HCT116 (cell line): ENCODE data around the gene FGFR4. TPM values are rescaled to one million over a fixed set of nuclear protein-coding genes. Genes with fewer than 3 reads are reported as not detected.

ENCODE experiments used
- ATAC-seq: fragments of 200-7000 bp; cut with Tn5 transposase; 2 replicates; pipeline ENCODE4 v1.9.1; 2020; ENCODE audit warnings: mild to moderate bottlenecking, moderate library complexity
- BruUV-seq: library from RNA; stranded (reverse); fragments of 400-500 nt; replicated peaks from 2 replicates; lab custom pipeline; 2021; lab: Mats Ljungman, UMichigan
- CTCF ChIA-PET: fragments of 300-600 bp; sonication (Branson Sonifier 250); formaldehyde crosslinking; loops from one replicate; lab custom pipeline; 2021; ENCODE audit warnings: antibody characterized with exemption; lab: Charles Lee
- POLR2A ChIA-PET: fragments of 300-600, 350-600 bp; sonication (Branson Sonifier 250); formaldehyde crosslinking; loops from one replicate; lab custom pipeline; 2021; ENCODE audit warnings: antibody characterized with exemption; lab: Charles Lee
- RAD21 ChIA-PET, 2 experiments: fragments of 300-600 bp; sonication (Branson Sonifier 250); formaldehyde crosslinking; loops; one replicate each; lab custom pipeline; 2023; ENCODE audit warnings: low total read pairs in 2 of 2; ENCODE audit not compliant: uncharacterized antibody in 2 of 2, unreplicated experiment in 2 of 2, low non-redundant PET in 1 of 2; lab: Charles Lee
- DNase-seq: peaks from one replicate; pipeline ENCODE4 v3.0.0-alpha.2; 2010; ENCODE audit warnings: low read depth, low spot score
- H2AFZ ChIP-seq: fragments of 200-600 bp; shearing (Covaris generic), sonication (generic); 2 replicates; pipeline ENCODE4 v1.6.1; 2017; ENCODE audit warnings: low read depth, mixed run types, mixed read lengths, antibody characterized with exemption, low read length; ENCODE audit not compliant: poor library complexity, severe bottlenecking
- H3K27ac ChIP-seq: 2 replicates; pipeline ENCODE4 v1.5.1; 2012; ENCODE audit warnings: low read depth, low read length
- H3K27me3 ChIP-seq: fragments of 200-600 bp; sonication (generic); 2 replicates; pipeline ENCODE4 v1.6.1; 2016; ENCODE audit warnings: mixed run types, low read length, mixed read lengths; ENCODE audit not compliant: insufficient read depth
- H3K36me3 ChIP-seq, 2 experiments: fragments of 200-500 bp in 1 of 2; fragments of 200-600 bp in 1 of 2; sonication (Bioruptor generic) in 1 of 2; sonication (generic) in 1 of 2; 2 replicates each; pipeline versions ENCODE4 v1.5.1 to v1.6.1; 2014 to 2016; ENCODE audit warnings: low read length in 2 of 2, inconsistent platforms in 1 of 2, mixed read lengths in 1 of 2, mixed run types in 1 of 2; ENCODE audit not compliant: insufficient read depth in 2 of 2, control insufficient read depth in 1 of 2
- H3K4me1 ChIP-seq, 2 experiments: fragments of 200-600 bp in 1 of 2; sonication (generic) in 1 of 2; 2 replicates each; pipeline versions ENCODE4 v1.5.1 to v1.6.1; 2012 to 2017; ENCODE audit warnings: low read length in 2 of 2, inconsistent platforms in 1 of 2, mild to moderate bottlenecking in 1 of 2, mixed read lengths in 1 of 2, mixed run types in 1 of 2, moderate library complexity in 1 of 2; ENCODE audit not compliant: insufficient read depth in 2 of 2, control insufficient read depth in 1 of 2
- H3K4me2 ChIP-seq: fragments of 200-600 bp; sonication (generic); 2 replicates; pipeline ENCODE4 v1.6.1; 2017; ENCODE audit warnings: mixed run types, low read length, mixed read lengths
- H3K4me3 ChIP-seq, 2 experiments: fragments of 200-600 bp in 1 of 2; sonication (generic) in 1 of 2; replicated peaks in 1 of 2; 2 replicates each; pipeline ENCODE4 v1.5.1; 2011 to 2016; ENCODE audit warnings: low read length in 2 of 2, control low read depth in 1 of 2, low read depth in 1 of 2, mild to moderate bottlenecking in 1 of 2, mixed read lengths in 1 of 2, mixed run types in 1 of 2
- H3K79me2 ChIP-seq: fragments of 200-600 bp; sonication (generic); 2 replicates; pipeline ENCODE4 v1.6.1; 2017; ENCODE audit warnings: mild to moderate bottlenecking, mixed run types, low read length, moderate library complexity, mixed read lengths; ENCODE audit not compliant: insufficient read depth
- H3K9ac ChIP-seq: fragments of 200-600 bp; sonication (generic); 2 replicates; pipeline ENCODE4 v1.6.1; 2016; ENCODE audit warnings: low read length, mixed read lengths
- H3K9me2 ChIP-seq: fragments of 200-600 bp; sonication (generic), shearing (Covaris generic); 2 replicates; pipeline ENCODE4 v1.6.1; 2017; ENCODE audit warnings: mixed run types, mild to moderate bottlenecking, moderate library complexity; ENCODE audit not compliant: insufficient read depth
- H3K9me3 ChIP-seq, 2 experiments: fragments of 200-500 bp in 1 of 2; fragments of 200-600 bp in 1 of 2; sonication (Bioruptor generic) in 1 of 2; sonication (generic) in 1 of 2; 2 replicates each; pipeline ENCODE4 v1.6.1; 2014 to 2017; ENCODE audit warnings: low read length in 2 of 2, mixed read lengths in 2 of 2, inconsistent platforms in 1 of 2, low read depth in 1 of 2, mild to moderate bottlenecking in 1 of 2, mixed run types in 1 of 2, moderate library complexity in 1 of 2; ENCODE audit not compliant: control insufficient read depth in 1 of 2, insufficient read depth in 1 of 2
- H4K20me1 ChIP-seq: fragments of 200-600 bp; sonication (generic), shearing (Covaris generic); 2 replicates; pipeline ENCODE4 v1.6.1; 2017; ENCODE audit warnings: mixed run types, mild to moderate bottlenecking, moderate library complexity; ENCODE audit not compliant: insufficient read depth
- CBX3 ChIP-seq: IDR thresholded peaks from 2 replicates; pipeline ENCODE4 v1.6.1; 2012; ENCODE audit warnings: low read depth
- CEBPB ChIP-seq: IDR thresholded peaks from 2 replicates; pipeline ENCODE4 v1.6.1; 2012; ENCODE audit warnings: low read depth
- EGR1 ChIP-seq: IDR thresholded peaks from 2 replicates; pipeline ENCODE4 v1.6.1; 2012; ENCODE audit warnings: low read depth
- EZH2 ChIP-seq: fragments of 200-600 bp; sonication (generic); IDR thresholded peaks from 2 replicates; pipeline ENCODE4 v1.6.1; 2017; ENCODE audit warnings: antibody characterized with exemption, mixed run types
- EZH2phosphoT487 ChIP-seq: fragments of 200-600 bp; IDR thresholded peaks from 2 replicates; pipeline ENCODE4 v1.6.1; 2018; ENCODE audit warnings: antibody characterized with exemption, borderline replicate concordance
- FOSL1 ChIP-seq: IDR thresholded peaks from 2 replicates; pipeline ENCODE4 v1.6.1; 2012; ENCODE audit warnings: low read depth
- JUND ChIP-seq: IDR thresholded peaks from 2 replicates; pipeline ENCODE4 v1.6.1; 2012
- MAX ChIP-seq: IDR thresholded peaks from 2 replicates; pipeline ENCODE4 v1.6.1; 2012
- POLR2AphosphoS5 ChIP-seq: IDR thresholded peaks from 2 replicates; pipeline ENCODE4 v1.6.1; 2011; ENCODE audit warnings: mild to moderate bottlenecking, low read depth, low read length, moderate library complexity
- RAD21 ChIP-seq: IDR thresholded peaks from 2 replicates; pipeline ENCODE4 v1.6.1; 2012; ENCODE audit warnings: low read depth, mild to moderate bottlenecking
- SP1 ChIP-seq: IDR thresholded peaks from 2 replicates; pipeline ENCODE4 v1.6.1; 2012; ENCODE audit warnings: low read depth
- SRF ChIP-seq: IDR thresholded peaks from 2 replicates; pipeline ENCODE4 v1.6.1; 2012; ENCODE audit warnings: low read depth
- TCF7L2 ChIP-seq: IDR thresholded peaks from 2 replicates; pipeline ENCODE4 v1.7.0; 2011; ENCODE audit warnings: borderline replicate concordance, inconsistent platforms; ENCODE audit not compliant: insufficient read depth, insufficient read length; ENCODE audit errors: extremely low read depth
- YY1 ChIP-seq: IDR thresholded peaks from 2 replicates; pipeline ENCODE4 v1.6.1; 2011; ENCODE audit warnings: low read length, low read depth, moderate library complexity, mild to moderate bottlenecking; ENCODE audit not compliant: insufficient replicate concordance; ENCODE audit errors: extremely low read depth
- ZFX ChIP-seq: fragments of 450-650 bp; IDR thresholded peaks from 2 replicates; pipeline ENCODE4 v1.6.1; 2017
- intact Hi-C: fragments of 100-400 bp; cut with micrococcal nuclease; formaldehyde crosslinking; loops from 2 replicates; pipeline ENCODE4 v1.10.0; 2022
- total RNA-seq: library from RNA; stranded (reverse); gene quantifications from one replicate; pipeline ENCODE4 v1.2.1, GENCODE V29; 2021; ENCODE audit not compliant: unreplicated experiment
- TF ChIP-seq, protein P1 (sequence below), 3 experiments: fragments of 200-600 bp in 1 of 3; sonication (generic) in 1 of 3; IDR thresholded peaks in 2 of 3; conservative IDR thresholded peaks in 1 of 3; 2 replicates each; pipeline ENCODE4 v1.5.1; 2012 to 2017; ENCODE audit warnings: low read depth in 2 of 3, low read length in 2 of 3, antibody characterized with exemption in 1 of 3, borderline replicate concordance in 1 of 3, control low read depth in 1 of 3, mild to moderate bottlenecking in 1 of 3, mixed read lengths in 1 of 3, mixed run types in 1 of 3, moderate library complexity in 1 of 3; ENCODE audit not compliant: insufficient read depth in 1 of 3
- TF ChIP-seq, protein P2 (sequence below): IDR thresholded peaks from 2 replicates; pipeline ENCODE4 v1.6.1; 2012; ENCODE audit warnings: low read depth
- TF ChIP-seq, protein P3 (sequence below): IDR thresholded peaks from 2 replicates; pipeline ENCODE4 v1.6.1; 2012

The FGFR4 gene
- total RNA-seq, 1 experiment from 2014 or later, result 78.1 TPM

- CTCF ChIA-PET, result no interaction called here
- Histone ChIP-seq H3K4me2 (no peak overlapping the region), H3K9me3 (no peaks in the 10 kb centered on the region), H3K9ac (no peak overlapping the region), H3K27me3 (no peaks in the 10 kb centered on the region), H3K36me3 (peaks cover 11 to 46% of the 10 kb centered on the region in 2 experiments; a peak in 3 of 4 replicates), H3K4me3 (no peak overlapping the region), H3K27ac (no peak overlapping the region), H3K4me1 (peaks cover 4 to 9% of the 10 kb centered on the region in 2 experiments; a peak in 3 of 4 replicates), H3K79me2 (peaks cover 94% of the 10 kb centered on the region), H3K9me2 (no peaks in the 10 kb centered on the region), H4K20me1 (peaks cover 4% of the 10 kb centered on the region; the same call in 1 of the 2 replicates), H2AFZ (no peak overlapping the region)
- POLR2A ChIA-PET, result interaction anchor here (0.9 kb wide), 1 partner anchor 26 kb away, joined by 4 read pairs; no protein-coding TSS in a partner anchor
- ATAC-seq, result no peak
- TF ChIP-seq JUND, result no peak
- TF ChIP-seq TCF7L2, result no peak
- TF ChIP-seq CEBPB, result no peak
- TF ChIP-seq EGR1, result no peak
- TF ChIP-seq FOSL1, result no peak
- TF ChIP-seq, protein P1, sequence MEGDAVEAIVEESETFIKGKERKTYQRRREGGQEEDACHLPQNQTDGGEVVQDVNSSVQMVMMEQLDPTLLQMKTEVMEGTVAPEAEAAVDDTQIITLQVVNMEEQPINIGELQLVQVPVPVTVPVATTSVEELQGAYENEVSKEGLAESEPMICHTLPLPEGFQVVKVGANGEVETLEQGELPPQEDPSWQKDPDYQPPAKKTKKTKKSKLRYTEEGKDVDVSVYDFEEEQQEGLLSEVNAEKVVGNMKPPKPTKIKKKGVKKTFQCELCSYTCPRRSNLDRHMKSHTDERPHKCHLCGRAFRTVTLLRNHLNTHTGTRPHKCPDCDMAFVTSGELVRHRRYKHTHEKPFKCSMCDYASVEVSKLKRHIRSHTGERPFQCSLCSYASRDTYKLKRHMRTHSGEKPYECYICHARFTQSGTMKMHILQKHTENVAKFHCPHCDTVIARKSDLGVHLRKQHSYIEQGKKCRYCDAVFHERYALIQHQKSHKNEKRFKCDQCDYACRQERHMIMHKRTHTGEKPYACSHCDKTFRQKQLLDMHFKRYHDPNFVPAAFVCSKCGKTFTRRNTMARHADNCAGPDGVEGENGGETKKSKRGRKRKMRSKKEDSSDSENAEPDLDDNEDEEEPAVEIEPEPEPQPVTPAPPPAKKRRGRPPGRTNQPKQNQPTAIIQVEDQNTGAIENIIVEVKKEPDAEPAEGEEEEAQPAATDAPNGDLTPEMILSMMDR (IDR thresholded peaks at IDR 0.05 in 2 of 3, conservative IDR thresholded peaks at IDR 0.05 in 1 of 3; ENCODE audit: borderline replicate concordance in 1 of 3, insufficient read depth in 1 of 3, low read depth in 2 of 3, low read length in 2 of 3), result no peak
- TF ChIP-seq CBX3, result no peak
- no peak for TF ChIP-seq RAD21
- no peak for TF ChIP-seq YY1
- TF ChIP-seq, protein P2, sequence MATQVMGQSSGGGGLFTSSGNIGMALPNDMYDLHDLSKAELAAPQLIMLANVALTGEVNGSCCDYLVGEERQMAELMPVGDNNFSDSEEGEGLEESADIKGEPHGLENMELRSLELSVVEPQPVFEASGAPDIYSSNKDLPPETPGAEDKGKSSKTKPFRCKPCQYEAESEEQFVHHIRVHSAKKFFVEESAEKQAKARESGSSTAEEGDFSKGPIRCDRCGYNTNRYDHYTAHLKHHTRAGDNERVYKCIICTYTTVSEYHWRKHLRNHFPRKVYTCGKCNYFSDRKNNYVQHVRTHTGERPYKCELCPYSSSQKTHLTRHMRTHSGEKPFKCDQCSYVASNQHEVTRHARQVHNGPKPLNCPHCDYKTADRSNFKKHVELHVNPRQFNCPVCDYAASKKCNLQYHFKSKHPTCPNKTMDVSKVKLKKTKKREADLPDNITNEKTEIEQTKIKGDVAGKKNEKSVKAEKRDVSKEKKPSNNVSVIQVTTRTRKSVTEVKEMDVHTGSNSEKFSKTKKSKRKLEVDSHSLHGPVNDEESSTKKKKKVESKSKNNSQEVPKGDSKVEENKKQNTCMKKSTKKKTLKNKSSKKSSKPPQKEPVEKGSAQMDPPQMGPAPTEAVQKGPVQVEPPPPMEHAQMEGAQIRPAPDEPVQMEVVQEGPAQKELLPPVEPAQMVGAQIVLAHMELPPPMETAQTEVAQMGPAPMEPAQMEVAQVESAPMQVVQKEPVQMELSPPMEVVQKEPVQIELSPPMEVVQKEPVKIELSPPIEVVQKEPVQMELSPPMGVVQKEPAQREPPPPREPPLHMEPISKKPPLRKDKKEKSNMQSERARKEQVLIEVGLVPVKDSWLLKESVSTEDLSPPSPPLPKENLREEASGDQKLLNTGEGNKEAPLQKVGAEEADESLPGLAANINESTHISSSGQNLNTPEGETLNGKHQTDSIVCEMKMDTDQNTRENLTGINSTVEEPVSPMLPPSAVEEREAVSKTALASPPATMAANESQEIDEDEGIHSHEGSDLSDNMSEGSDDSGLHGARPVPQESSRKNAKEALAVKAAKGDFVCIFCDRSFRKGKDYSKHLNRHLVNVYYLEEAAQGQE, result no peak
- no peak for TF ChIP-seq EZH2
- TF ChIP-seq EZH2phosphoT487, result no peak
- TF ChIP-seq, protein P3, sequence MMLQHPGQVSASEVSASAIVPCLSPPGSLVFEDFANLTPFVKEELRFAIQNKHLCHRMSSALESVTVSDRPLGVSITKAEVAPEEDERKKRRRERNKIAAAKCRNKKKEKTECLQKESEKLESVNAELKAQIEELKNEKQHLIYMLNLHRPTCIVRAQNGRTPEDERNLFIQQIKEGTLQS, result no peak
- TF ChIP-seq POLR2AphosphoS5, result no peak
- no peak for TF ChIP-seq MAX
- TF ChIP-seq ZFX, result no peak
- TF ChIP-seq SRF, result no peak
- no peak for TF ChIP-seq SP1
- BruUV-seq, result no TSS peak
- intact Hi-C loops, result no loop called here
- RAD21 ChIA-PET, result no interaction called here
- DNase-seq, result no peak
Measured at GRCh38 chr5:177140312-177140711, 53.6 kb downstream of the FGFR4 start.
